SIG-M5 treated with dmso at 0.1 percent for 504 hours (cell line): Measurements from ENCODE around the gene PDE6G.

Experiments
- DNase-seq: peaks from one replicate; lab custom pipeline; 2025; ENCODE audit not compliant: unreplicated experiment; lab: John Stamatoyannopoulos, UW

The PDE6G gene

GRCh38 chr17:81687770-81688541 lies 31.6 kb upstream of the PDE6G start:
- DNase-seq = no peak

- DNase-seq = no peak
Measured at GRCh38 chr17:81686614-81687013, 30.3 kb upstream of the PDE6G start.

GRCh38 chr17:81685108-81685507 lies 28.8 kb upstream of the PDE6G start:
- DNase-seq = peak; percentile 6

- DNase-seq = peak; percentile 5
Measured at GRCh38 chr17:81684442-81684911, 28.1 kb upstream of the PDE6G start.

- DNase-seq = peak; percentile 98
Measured at GRCh38 chr17:81683584-81684441, 27.5 kb upstream of the PDE6G start, which contains the start of the genes ARL16 and HGS. ARL16 (minus strand) TSS chr17:81683797; CDS start chr17:81683753, 44 bp downstream. HGS (plus strand) TSS chr17:81684011; CDS start chr17:81684067, 56 bp downstream.

DNA sequence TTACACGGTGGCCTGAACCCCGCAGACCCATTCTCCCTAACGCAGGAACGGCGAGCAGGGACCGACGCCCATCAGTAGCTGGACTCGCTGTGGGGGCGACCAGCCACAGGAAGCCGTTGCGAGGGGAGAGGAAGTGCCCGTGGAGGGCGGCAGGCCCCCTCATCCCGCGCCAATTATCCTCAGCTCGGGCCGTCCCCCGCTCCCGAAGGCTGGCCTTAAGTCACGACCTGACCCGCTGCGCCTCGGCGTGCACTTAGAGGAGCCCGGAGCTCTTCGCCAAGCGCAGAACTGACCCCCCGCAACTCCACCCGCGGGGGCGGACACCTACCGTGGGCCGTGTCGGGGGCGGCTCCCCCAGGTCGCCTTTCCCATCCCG lies 26.9 kb upstream of the PDE6G start:
- DNase-seq = no peak

DNA sequence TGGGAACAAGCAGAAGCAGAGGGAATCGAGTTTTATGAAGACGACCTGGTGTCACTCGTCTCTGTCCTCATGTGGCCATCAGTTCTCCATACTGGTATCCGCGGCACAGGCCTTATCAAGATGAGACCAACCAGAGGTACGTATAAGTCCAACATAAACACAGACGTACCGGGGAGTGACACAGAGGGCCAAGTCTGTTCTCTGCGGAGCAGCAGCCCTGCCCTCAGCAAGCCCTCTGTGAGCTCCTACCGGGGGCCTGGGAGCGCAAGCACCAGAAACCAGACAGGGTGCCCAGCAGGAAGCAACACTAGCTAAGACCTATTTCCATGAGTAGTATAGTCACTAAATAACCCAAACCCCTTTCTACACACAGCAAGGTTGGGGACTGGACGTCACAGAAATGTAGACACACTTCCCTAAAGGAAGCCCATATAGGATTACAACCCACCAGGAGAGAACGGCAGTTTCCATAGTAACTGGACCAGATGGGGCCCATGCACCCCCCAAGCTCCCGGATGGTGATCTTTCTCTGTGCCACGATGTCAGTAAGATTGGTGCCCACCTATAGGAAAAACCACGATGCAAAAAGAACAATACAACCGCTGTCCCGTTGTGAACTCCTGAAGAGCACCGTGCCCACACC lies 26.3 kb upstream of the PDE6G start:
- peak; percentile 21 for DNase-seq

GRCh38 chr17:81681672-81682071 lies 25.3 kb upstream of the PDE6G start:
- DNase-seq = no peak

- no peak for DNase-seq
Measured at GRCh38 chr17:81680150-81680549, 23.8 kb upstream of the PDE6G start.

- no peak for DNase-seq
Measured at GRCh38 chr17:81676906-81677305, 20.6 kb upstream of the PDE6G start.

DNA sequence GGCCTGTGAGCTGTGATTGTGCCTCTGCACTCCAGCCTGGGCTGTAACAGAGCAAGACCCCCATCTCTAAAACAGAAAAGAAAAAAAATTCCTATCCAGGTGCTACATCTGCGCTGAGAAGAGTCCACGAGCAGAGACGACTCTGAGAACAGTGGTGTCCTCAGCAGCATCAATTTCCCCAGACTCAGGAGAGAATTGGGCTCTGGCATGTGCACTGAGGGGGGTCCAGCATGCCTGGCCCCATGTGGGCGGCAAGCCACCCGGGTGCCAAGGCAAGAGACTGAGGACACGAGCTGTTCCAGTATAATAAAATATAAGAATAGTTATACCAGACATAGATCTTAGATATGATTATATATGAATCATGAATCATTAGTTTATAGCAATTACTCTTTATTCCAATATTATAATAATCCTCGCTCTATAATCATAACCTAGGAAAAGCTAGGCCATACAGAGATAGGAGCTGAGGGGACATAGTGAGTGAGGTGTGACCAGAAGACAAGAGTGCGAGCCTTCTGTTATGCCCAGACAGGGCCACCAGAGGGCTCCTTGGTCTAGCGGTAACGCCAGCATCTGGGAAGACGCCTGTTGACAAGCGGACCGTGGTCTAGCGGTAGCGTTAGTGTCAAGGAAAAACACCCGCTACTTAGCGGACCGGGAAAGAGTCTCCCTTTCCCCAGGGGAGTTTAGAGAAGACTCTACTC lies 19.3 kb upstream of the PDE6G start:
- DNase-seq = peak; percentile 38

DNA sequence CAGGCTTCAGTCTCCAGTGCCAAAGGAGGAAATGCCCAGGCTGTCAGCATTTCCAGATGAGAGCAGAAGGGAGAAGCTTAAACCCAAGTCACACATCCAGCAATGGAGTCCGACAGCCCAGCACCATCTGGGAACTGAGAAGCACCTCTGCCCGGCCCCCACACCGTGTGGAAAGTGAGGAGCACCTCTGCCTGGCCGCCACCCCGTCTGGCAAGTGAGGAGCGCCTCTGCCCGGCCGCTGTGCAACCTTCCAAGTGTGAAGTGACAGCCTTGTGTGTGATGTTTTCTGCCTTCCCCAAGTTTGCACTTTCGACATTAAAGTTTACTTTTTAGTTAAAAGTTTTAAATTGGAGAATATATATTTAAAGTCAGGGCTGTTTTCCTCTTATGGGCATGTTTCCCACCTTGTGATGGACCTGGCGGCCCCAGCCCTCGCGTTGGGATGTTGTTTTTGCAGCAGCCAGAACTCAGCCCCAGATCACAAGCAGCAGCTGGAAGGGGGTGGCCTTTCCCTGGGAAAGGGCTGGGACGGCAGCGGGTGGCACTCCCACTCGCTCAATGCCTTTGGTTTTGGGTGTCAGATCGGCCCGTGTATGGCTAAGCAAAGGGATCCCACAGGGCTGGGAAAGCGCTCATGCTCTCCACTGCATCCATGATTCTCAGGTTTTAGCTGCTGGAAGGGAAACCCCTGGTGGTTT lies 17.4 kb upstream of the PDE6G start:
- no peak for DNase-seq

- DNase-seq = no peak
Measured at GRCh38 chr17:81672954-81673353, 16.6 kb upstream of the PDE6G start.

DNA sequence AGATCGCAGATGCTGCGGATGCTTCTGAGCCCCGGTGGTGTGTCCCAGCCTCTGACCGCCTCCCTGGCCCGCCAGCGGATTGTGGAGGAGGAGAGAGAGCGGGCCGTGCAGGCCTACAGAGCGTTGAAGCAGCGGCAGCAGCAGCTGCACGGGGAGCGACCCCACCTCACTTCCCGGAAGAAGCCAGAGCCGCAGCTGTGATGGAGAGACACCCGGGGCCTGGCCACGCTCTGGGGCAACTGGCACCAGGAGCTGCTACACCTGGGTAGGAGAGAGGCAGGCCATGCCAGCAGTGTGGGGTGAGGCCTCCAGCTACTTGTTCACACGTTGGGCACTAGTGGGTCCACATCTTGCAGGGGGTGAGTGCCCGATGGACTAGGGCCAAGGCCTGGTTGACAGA lies 16.2 kb upstream of the PDE6G start:
- no peak for DNase-seq

DNA sequence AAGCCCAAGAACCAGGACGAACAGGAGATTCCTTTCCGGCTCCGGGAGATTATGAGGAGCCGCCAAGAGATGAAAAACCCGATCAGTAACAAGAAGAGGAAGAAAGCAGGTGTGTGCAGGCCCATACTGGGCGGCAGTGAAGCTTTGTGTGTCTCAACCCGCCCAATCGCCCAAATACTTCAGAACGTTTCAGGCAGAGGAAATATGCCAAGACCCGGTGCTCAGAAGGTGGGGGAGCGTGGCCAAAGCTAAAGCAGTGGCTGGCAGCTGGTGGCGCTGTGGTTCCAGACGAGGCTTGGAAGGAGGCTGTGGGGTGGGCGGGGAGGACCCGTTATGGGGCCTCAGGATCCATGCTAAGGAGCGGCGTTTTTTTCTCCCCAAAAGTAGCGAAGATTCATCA lies 11.4 kb upstream of the PDE6G start:
- DNase-seq = peak; percentile 67

GRCh38 chr17:81666342-81667191 lies 10.2 kb upstream of the PDE6G start, which contains the start of the genes CCDC137 and OXLD1:
CCDC137 (plus strand) TSS chr17:81666737; CDS start chr17:81666767, 30 bp downstream.
OXLD1 (minus strand) TSS chr17:81666605; CDS start chr17:81666577, 28 bp downstream.
- peak; percentile 94 for DNase-seq

- peak; percentile 25 for DNase-seq
Measured at GRCh38 chr17:81666092-81666341, 9.7 kb upstream of the PDE6G start.

- DNase-seq = peak; percentile 75
Measured at GRCh38 chr17:81665205-81666091, 9.1 kb upstream of the PDE6G start.
